ENCODE data around the gene MTRFR. TPM values are rescaled to one million over a fixed set of nuclear protein-coding genes. Genes with fewer than 3 reads are reported as not detected.
"Not testable (repeated sequence)": the region's sequence is repeated elsewhere in the genome, so short reads cannot be mapped to it uniquely, and the experiment has no call there.

The MTRFR gene
- 10 to 100 TPM in 1 of 4 donors, 1 to 10 TPM in 3; 7.9 to 13.7 (median 9.2) TPM for total RNA-seq

DNA sequence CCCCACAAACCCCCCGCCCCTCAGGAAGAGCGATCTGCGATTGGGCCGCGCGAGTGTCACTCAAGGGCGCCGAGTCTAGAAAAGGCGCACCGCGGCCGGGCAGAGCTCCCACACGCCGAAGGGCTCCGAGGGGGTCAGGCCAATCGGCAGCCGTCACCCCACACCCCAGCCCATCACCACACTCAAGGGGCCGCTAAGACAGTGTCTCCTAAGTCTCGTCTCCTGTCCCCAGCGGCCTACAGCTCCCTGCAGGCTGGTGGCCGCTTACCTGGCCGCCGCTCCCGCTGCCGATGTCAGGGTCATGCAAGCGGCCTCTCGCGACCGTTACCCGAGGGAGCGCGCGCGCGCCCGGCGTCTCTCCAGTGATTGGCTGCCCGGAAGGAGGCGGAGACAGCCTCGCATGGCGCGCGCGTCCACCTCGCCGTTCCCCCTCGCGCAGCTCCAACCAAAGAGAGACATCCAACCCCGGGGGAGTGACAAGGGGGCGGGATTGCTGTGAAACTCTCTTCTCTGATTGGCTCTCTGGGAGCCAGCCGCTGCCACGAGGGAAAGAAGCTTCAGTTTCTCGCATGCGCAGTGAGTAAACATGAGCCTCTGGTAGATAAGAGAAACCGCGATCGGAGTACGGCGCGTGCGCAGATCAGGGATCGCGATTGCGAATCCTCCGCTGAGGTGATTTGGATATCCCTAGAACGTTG, at the start of gene MTRFR, which contains the start of gene MPHOSPH9:
Gene MTRFR (plus strand): TSS at position 630 of the 698 bp plus-strand sequence. CDS start 20,239 bp downstream, outside the sequence.
Gene MPHOSPH9 (minus strand): TSS at position 335 of the 698 bp plus-strand sequence. CDS start 2,777 bp downstream, outside the sequence.
- peak within 1 kb of the TSS; percentile 88 to 93 (median 92) for H3K27ac ChIP-seq (replicated peaks in 1 of 4)
- peak within 1 kb of the TSS; percentile 76 to 94 (median 82) for H3K4me3 ChIP-seq
- H3K4me1 ChIP-seq = peaks cover 28 to 64% (median 51%) of the 10 kb centered on the region in 4 donors
- H3K36me3 ChIP-seq = no peaks in the 10 kb centered on the region
- peak; percentile 100 for DNase-seq (ENCODE audit: extremely low spot score)
- peak; percentile 87 to 98 for TF ChIP-seq POLR2AphosphoS5 (IDR thresholded peaks at IDR 0.05)
- TF ChIP-seq EP300 (IDR thresholded peaks at IDR 0.05) = no peak
- peak; percentile 96 for TF ChIP-seq POLR2A (IDR thresholded peaks at IDR 0.05; ENCODE audit: low read depth)
- TF ChIP-seq, protein P1, sequence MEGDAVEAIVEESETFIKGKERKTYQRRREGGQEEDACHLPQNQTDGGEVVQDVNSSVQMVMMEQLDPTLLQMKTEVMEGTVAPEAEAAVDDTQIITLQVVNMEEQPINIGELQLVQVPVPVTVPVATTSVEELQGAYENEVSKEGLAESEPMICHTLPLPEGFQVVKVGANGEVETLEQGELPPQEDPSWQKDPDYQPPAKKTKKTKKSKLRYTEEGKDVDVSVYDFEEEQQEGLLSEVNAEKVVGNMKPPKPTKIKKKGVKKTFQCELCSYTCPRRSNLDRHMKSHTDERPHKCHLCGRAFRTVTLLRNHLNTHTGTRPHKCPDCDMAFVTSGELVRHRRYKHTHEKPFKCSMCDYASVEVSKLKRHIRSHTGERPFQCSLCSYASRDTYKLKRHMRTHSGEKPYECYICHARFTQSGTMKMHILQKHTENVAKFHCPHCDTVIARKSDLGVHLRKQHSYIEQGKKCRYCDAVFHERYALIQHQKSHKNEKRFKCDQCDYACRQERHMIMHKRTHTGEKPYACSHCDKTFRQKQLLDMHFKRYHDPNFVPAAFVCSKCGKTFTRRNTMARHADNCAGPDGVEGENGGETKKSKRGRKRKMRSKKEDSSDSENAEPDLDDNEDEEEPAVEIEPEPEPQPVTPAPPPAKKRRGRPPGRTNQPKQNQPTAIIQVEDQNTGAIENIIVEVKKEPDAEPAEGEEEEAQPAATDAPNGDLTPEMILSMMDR (IDR thresholded peaks at IDR 0.05) = no peak
- intact Hi-C loops (cut with DNase I) = loop anchor here (5.0 kb wide), 1 partner anchor 81 kb away; the partner anchor contains the start of gene PITPNM2
- WGBS = under 1% methylated on average over 38 of the region's 66 CpGs
- no peaks in the 10 kb centered on the region for H3K9me3 ChIP-seq
- no peaks in the 10 kb centered on the region for H3K27me3 ChIP-seq

DNA sequence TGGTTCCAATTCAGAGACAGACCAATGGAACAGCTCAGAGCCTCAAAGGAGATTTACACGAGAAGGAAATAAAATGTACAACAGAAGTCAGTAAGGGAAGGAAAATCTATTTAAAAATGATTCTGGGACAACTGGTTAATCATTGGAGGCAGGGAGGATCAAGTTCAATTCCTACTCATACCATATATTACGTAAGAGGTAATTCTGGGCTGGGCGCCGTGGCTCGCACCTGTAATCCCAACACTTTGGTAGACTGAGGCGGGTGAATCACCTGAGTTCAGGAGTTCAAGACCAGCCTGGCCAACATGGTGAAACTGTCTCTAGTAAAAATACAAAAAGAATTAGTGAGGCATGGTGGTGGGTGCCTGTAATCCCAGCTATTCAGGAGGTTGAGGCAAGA, 45.6 kb upstream of the MTRFR start:
- TF ChIP-seq POLR2A (IDR thresholded peaks at IDR 0.05; ENCODE audit: low read depth) (no peak), EP300 (IDR thresholded peaks at IDR 0.05) (no peak), POLR2AphosphoS5 (IDR thresholded peaks at IDR 0.05) (no peak)
- TF ChIP-seq, protein P1 (IDR thresholded peaks at IDR 0.05) = no peak
- H3K4me3 ChIP-seq = no peak overlapping the region
- 94% methylated on average over 6 of the region's 6 CpGs for WGBS
- no peaks in the 10 kb centered on the region for H3K4me1 ChIP-seq
- no peaks in the 10 kb centered on the region for H3K9me3 ChIP-seq
- intact Hi-C loops (cut with DNase I) = no loop called here
- no peak for DNase-seq (ENCODE audit: extremely low spot score)
- H3K36me3 ChIP-seq = peaks cover 0 to 76% (median 55%) of the 10 kb centered on the region in 4 donors
- H3K27me3 ChIP-seq = no peaks in the 10 kb centered on the region
- no peak overlapping the region for H3K27ac ChIP-seq (replicated peaks in 1 of 4)

DNA sequence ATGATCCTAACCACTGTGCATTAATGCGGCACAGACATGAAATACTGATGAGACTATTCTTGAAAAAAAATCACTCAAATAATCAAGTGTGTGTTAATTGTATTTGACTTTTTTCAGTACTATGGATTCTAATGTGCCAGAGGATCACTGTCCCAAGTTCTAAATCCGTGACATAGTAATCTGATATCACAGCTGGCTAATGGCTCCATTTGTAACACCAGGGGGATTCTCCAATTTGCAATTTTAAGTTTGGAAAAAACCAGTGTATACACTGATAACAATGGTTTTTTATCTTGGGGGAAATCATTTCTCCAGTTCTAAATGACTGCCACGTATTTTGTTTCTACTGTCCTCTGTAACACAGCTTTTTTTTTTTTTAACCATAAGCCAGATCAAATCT, 33.3 kb upstream of the MTRFR start:
- no peaks in the 10 kb centered on the region for H3K9me3 ChIP-seq
- TF ChIP-seq POLR2A (IDR thresholded peaks at IDR 0.05; ENCODE audit: low read depth) (no peak), EP300 (IDR thresholded peaks at IDR 0.05) (no peak), POLR2AphosphoS5 (IDR thresholded peaks at IDR 0.05) (no peak)
- TF ChIP-seq, protein P1 (IDR thresholded peaks at IDR 0.05) = no peak
- H3K27ac ChIP-seq (replicated peaks in 1 of 4) = no peak overlapping the region
- peaks cover 8 to 58% (median 38%) of the 10 kb centered on the region in 4 donors for H3K36me3 ChIP-seq
- H3K27me3 ChIP-seq = no peaks in the 10 kb centered on the region
- WGBS = 89% methylated on average over 3 of the region's 3 CpGs
- H3K4me3 ChIP-seq = no peak overlapping the region
- no peaks in the 10 kb centered on the region for H3K4me1 ChIP-seq
- intact Hi-C loops (cut with DNase I) = no loop called here
- DNase-seq (ENCODE audit: extremely low spot score) = no peak

DNA sequence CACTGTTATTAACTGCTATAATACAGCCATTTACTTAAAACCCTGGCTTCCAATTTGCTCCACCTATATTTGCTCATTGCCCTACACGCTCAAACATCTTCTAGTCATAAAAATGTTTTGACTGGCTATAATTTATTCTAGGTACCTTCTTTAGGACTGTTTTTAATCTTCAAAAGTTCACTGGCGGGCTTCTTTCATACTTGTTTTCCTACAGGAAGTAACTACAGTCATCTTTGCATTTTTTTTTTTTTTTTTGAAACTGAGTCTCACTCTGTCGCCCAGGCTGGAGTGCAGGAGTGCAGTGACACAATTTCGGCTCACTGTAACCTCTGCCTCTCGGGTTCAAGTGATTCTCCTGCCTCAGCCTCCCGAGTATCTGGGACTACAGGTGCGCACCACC, 32.8 kb upstream of the MTRFR start:
- intact Hi-C loops (cut with DNase I) = no loop called here
- Histone ChIP-seq H3K27me3 (no peaks in the 10 kb centered on the region), H3K36me3 (peaks cover 8 to 58% (median 39%) of the 10 kb centered on the region in 4 donors), H3K9me3 (no peaks in the 10 kb centered on the region), H3K4me1 (no peaks in the 10 kb centered on the region), H3K27ac (replicated peaks in 1 of 4) (no peak overlapping the region), H3K4me3 (no peak overlapping the region)
- DNase-seq (ENCODE audit: extremely low spot score) = no peak
- WGBS = 94% methylated on average over 7 of the region's 7 CpGs
- TF ChIP-seq POLR2A (IDR thresholded peaks at IDR 0.05; ENCODE audit: low read depth) (no peak), EP300 (IDR thresholded peaks at IDR 0.05) (no peak), POLR2AphosphoS5 (IDR thresholded peaks at IDR 0.05) (no peak)
- TF ChIP-seq, protein P1 (IDR thresholded peaks at IDR 0.05) = no peak

DNA sequence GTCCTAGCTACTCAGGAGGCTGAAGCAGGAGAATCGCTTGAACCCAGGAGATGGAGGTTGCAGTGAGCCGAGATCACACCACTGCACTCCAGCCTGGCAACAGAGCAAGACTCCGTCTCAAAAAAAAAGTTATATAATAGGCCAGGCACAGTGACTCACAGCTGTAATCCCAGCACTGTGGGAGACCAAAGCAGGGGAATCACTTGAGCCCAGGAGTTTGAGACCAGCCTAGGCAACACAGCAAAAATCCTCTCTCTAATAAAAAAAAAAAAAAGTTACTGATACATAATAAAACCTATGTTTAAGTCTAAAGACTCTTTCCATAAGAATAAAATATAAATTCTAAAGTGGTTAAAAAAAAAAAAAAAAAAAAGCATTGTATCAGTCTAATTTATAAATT, 26.4 kb upstream of the MTRFR start:
- peaks cover 8 to 79% (median 57%) of the 10 kb centered on the region in 4 donors for H3K36me3 ChIP-seq
- H3K4me1 ChIP-seq; H3K9me3 ChIP-seq; H3K27me3 ChIP-seq; intact Hi-C loops (cut with DNase I); H3K4me3 ChIP-seq; DNase-seq (ENCODE audit: extremely low spot score); H3K27ac ChIP-seq (replicated peaks in 1 of 4): not testable (repeated sequence)
- WGBS = 59% methylated on average over 3 of the region's 3 CpGs

DNA sequence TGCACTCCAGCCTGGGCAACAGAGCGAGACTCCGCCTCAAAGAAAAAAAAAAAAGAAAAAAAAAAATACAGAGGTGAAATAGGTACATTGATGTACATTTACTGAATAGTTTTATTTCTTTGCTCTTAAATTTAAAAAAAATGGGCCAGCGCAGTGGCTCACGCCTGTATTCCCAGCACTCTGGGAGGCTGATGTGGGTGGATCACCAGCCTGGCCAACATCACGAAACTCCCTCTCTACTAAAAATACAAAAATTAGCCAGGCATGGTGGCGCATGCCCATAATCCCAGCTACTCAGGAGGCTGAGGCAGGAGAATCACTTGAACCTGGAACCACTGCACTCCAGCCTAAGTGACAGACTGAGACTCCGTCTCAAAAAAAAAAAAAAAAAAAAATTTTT, 25.4 kb upstream of the MTRFR start:
- DNase-seq (ENCODE audit: extremely low spot score); H3K27me3 ChIP-seq; intact Hi-C loops (cut with DNase I); H3K4me1 ChIP-seq; H3K4me3 ChIP-seq; H3K27ac ChIP-seq (replicated peaks in 1 of 4); H3K9me3 ChIP-seq: not testable (repeated sequence)
- H3K36me3 ChIP-seq = peaks cover 3 to 74% (median 55%) of the 10 kb centered on the region in 4 donors
- WGBS = 98% methylated on average over 7 of the region's 7 CpGs

Data from esophagus muscularis mucosa (tissue), 4 donors.